Measurements from ENCODE around the gene ENTREP3.
A peak's percentile ranks its signal among the peaks of the same experiment; 100 is the strongest.
"Not testable (repeated sequence)": the region's sequence is repeated elsewhere in the genome, so short reads cannot be mapped to it uniquely, and the experiment has no call there.

The ENTREP3 gene

GRCh38 chr1:155251566-155251965 lies 3.7 kb downstream of the ENTREP3 start:
- no peak for DNase-seq (ENCODE audit: low read depth)

- DNase-seq (ENCODE audit: low read depth) = no peak
These were observed 4.4 kb downstream of the ENTREP3 start for GRCh38 chr1:155250633-155251449.

GRCh38 chr1:155250246-155250632 lies 5.0 kb downstream of the ENTREP3 start:
- DNase-seq (ENCODE audit: low read depth) = no peak

GRCh38 chr1:155247667-155248553 lies 7.4 kb downstream of the ENTREP3 start:
- no peak for DNase-seq (ENCODE audit: low read depth)

- not testable (repeated sequence) for DNase-seq (ENCODE audit: low read depth)
These were observed 8.5 kb downstream of the ENTREP3 start for GRCh38 chr1:155246796-155247195.

GRCh38 chr1:155245163-155245524 lies 10.1 kb downstream of the ENTREP3 start:
- no peak for DNase-seq (ENCODE audit: low read depth)

- DNase-seq (ENCODE audit: low read depth) = peak; percentile 95
These were observed 10.7 kb downstream of the ENTREP3 start for GRCh38 chr1:155244368-155245162.

GRCh38 chr1:155242805-155243358 lies 12.4 kb downstream of the ENTREP3 start:
- no peak for DNase-seq (ENCODE audit: low read depth)

- no peak for DNase-seq (ENCODE audit: low read depth)
These were observed 13.4 kb downstream of the ENTREP3 start for GRCh38 chr1:155241841-155242264.

- no peak for DNase-seq (ENCODE audit: low read depth)
These were observed 14.1 kb downstream of the ENTREP3 start for GRCh38 chr1:155241069-155241679.

GRCh38 chr1:155236451-155236850 lies 18.8 kb downstream of the ENTREP3 start:
- no peak for DNase-seq (ENCODE audit: low read depth)

- DNase-seq (ENCODE audit: low read depth) = not testable (repeated sequence)
These were observed 19.9 kb downstream of the ENTREP3 start for GRCh38 chr1:155235375-155235774.

- DNase-seq (ENCODE audit: low read depth) = not testable (repeated sequence)
These were observed 21.8 kb downstream of the ENTREP3 start for GRCh38 chr1:155233502-155233901.

GRCh38 chr1:155232001-155232978 lies 23.0 kb downstream of the ENTREP3 start:
- DNase-seq (ENCODE audit: low read depth) = not testable (repeated sequence)

- DNase-seq (ENCODE audit: low read depth) = not testable (repeated sequence)
These were observed 24.0 kb downstream of the ENTREP3 start for GRCh38 chr1:155231302-155231701.

- DNase-seq (ENCODE audit: low read depth) = no peak
These were observed 27.2 kb downstream of the ENTREP3 start for GRCh38 chr1:155228096-155228427.

- peak; percentile 96 for DNase-seq (ENCODE audit: low read depth)
These were observed 27.8 kb downstream of the ENTREP3 start for GRCh38 chr1:155227261-155228095.

GRCh38 chr1:155226910-155227260 lies 28.4 kb downstream of the ENTREP3 start:
- no peak for DNase-seq (ENCODE audit: low read depth)

- no peak for DNase-seq (ENCODE audit: low read depth)
These were observed 28.9 kb downstream of the ENTREP3 start for GRCh38 chr1:155226188-155226909.

Data from HS-27A (cell line).